HG02588 (cell line): Measurements from ENCODE around the gene FAM171A2.
"Not testable (repeated sequence)": the region's sequence is repeated elsewhere in the genome, so short reads cannot be mapped to it uniquely, and the experiment has no call there.

ENCODE experiments used
- ATAC-seq: cut with Tn5 transposase; IDR thresholded peaks from one replicate; pipeline ENCODE4 v1.9.1; 2021; ENCODE audit warnings: mild to moderate bottlenecking, moderate library complexity; ENCODE audit not compliant: unreplicated experiment

Gene FAM171A2

DNA sequence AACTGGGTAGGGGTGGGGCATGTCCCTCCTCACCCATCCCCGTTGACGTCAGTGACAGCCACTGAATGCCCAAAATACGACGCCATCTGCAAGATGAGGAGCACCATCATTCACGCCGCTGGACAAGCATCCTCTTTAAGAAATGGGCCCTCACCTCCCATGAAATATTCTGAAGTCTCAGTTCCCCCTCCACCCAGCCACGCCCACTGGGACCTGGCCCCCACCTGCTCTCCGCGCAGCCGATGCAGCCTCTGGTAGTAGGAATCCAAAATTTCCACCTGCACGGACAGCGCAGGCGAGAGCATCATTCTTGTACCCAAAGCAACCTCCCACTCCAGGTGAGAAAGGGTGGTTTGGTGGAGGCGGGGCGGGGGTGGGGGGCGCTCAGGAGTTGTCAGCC, 20.2 kb upstream of the FAM171A2 start:
- ATAC-seq = no peak

DNA sequence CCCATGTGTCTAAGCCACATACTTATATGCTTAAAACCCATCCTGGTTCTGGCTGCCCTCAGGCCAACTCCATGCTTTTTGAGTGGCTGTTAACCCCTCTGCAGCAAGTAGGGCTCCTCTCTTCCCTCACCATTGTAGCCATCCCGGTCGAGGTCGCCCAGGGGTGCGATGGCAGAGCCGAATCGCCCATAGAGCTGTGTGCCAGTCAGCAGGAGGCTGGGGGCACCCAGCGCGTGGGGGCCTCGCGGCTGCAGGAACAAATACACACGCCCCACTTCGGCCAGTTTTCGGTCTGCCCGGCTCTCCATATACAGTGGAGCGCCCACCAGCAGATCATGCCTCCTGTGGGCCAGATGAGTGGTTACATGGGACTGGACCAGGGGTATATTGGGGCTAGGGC, 19.7 kb upstream of the FAM171A2 start:
- ATAC-seq = no peak

DNA sequence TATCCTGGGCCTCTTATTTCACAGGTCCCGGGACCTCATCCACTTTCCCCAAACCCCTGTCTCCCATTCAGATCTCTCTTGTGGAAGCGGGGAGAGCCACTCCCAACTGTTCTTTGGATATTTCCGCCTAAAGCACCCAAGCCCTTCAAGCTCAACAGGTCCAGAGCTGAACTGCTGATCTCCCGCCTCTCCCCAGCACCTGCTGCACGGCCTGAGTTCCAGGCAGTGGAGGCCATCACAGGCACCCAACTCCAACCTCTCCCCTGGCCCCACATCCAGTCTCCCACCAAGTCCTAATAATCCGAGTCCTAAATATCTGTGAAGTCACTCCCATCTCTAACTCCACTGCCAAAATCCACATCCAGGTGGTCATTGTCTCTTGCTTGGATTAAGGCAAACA, 19.3 kb upstream of the FAM171A2 start:
- no peak for ATAC-seq

DNA sequence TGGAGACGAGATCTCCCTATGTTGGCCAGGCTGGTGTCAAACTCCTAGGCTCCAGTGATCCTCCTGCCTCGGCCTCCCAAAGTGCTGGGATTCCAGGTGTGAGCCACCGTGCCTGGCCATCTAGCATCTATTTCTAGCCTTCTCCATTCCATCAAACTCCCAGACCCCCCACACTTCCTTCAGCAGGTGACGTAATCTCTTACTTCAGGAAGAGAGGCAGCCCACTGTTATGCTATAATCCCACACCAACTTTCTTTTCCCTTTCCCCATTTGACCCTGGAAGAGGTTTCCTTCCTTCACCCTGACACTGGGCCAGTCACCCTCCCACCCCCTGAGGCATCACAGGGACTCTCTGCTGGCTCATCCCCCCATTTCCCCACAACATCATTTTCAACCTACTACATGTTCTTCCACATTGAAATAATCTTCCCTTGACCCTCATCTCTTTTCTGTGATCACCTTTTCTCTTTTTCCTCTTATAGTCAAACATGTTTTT, 18.2 kb upstream of the FAM171A2 start:
- no peak for ATAC-seq

DNA sequence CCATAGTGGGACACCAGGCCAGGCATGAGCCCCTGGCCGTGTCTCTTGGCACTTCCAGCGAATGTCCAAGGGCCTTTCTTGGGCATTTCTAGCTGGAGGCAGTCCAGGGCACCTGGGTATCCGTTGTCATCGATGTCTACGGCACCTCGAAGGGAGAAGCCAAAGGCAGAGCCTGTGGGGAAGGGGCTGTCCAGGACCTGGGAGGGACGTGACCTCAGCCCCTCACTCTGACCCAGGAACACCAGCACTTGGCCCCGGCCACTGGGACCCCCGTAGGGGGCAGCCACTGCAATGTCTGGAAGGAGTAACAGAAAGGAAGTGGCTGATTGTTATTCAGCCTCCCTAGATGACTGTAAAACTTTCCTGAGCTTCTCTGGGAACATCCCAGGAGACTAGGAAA, 17.1 kb upstream of the FAM171A2 start:
- ATAC-seq = no peak

DNA sequence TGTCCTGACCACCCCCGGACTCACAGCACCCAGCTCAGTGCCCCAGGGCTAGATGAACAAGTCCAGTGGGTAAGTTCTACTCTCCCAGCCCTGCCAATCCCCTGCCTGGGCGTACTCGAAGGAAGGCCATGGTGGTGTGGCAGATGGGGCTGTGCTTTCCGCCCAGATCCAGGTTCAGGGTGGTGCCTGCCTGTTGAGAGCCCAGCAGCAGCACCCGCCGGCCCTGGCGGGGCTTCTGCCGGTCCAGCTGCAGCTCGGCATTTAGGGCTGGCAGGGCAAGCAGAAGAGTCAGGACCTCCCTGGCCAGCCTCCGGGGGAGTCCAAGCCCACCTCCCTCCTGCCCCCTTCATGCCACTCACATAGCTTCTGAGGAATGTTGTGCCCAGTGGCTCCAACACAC, 16.2 kb upstream of the FAM171A2 start:
- no peak for ATAC-seq

DNA sequence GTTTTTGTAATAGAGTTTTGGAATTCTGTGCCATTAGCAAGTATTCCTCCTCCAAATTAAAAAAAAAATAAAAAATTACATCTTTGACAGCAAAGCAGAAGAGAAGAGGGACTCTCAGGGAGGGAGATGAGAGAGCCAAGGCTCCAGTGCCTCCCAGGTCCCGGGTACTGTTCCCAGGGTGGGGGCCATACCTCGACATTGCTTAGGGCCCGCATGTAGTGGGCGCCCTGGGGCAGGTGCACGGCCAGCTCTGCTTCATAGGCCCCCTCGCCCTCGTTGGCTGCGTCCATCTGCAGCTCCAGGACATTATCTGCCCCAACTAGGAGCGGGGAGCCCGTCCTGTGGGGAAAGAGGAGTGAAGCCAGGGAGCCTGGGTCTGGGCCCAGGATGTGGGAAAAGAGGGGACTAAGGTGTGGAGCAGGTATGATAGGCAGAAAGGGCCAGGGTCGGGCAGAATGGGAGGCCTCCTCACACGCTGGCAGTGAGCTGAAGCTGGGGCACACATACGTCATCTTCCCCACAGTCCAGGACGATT, 14.6 kb upstream of the FAM171A2 start:
- no peak for ATAC-seq

DNA sequence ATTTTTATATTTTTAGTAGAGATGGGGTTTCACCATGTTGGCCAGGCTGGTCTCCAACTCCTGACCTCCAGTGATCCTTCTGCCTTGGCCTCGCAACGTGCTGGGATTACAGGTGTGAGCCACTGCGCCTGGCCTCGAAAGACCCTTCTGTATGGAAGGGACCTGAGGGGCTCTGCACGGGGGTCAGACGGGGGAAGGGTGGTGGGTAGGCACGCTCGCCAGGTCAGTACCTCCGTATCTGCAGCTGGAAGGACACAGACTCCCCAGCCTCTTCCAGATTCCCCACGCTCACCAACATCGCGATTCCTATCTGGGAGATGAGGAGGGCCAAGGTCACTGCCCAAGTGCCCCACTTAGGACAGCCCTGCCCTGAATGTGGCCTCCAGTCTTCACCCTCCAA, 13.1 kb upstream of the FAM171A2 start:
- no peak for ATAC-seq

DNA sequence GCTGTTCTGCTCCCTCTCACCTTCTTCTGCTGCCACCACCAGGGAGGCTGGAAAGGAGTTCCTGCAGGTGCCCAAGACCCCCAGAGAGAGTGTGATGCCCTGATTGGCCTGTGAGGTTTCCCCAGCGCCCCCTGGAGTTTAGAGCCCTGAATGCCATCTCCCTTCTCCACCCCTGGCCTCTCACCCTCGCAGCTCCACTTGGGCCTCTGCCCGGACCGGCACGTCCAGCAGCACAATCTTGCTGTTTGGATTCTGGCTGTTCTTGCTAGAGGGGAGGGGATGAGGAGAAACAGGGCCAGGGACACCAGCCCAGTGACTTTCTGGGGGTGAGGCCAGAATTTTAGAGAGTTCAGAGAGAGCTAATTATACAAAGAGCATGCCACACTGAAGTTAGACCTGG, 12.5 kb upstream of the FAM171A2 start:
- no peak for ATAC-seq

DNA sequence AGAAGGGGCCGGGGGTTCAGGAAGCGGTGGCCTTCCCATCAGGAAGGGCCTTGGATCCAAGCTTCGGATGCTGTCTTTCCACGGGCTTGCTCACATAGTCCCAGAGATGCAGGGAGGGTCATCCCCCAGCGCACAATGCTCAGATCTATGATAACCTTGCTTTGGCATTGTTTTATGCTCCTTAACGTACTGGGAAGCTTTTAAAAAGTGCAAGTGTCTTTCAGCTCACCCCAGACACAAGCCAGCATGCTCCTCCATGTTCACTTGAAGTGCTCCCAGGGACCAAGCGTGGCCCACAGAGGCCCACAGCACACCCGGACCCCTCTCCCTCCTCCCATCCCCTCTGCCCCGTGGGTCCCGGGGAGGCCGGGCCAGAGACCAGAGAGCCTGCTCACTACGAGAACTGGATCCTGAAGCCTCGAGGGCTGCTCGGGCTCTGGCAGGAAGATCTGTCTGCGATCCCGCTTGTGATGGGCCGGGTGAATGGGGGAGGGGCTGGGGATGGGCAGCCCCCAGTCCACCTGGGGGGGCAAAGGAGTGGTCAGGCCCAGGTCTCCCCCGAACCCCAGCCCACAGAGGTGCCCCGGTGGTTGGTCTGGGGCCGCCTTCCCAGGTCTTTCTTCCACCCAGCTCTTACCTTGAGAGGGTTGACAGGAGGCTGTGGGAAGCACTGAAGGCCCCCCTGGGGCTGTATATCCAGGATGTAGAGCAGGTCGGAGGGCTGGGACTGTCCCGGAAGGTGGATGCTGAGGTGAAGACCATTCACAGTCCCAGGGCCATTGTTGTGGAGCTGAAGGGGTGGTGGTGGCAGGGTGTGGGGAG, 11.8 kb upstream of the FAM171A2 start:
- ATAC-seq = no peak

DNA sequence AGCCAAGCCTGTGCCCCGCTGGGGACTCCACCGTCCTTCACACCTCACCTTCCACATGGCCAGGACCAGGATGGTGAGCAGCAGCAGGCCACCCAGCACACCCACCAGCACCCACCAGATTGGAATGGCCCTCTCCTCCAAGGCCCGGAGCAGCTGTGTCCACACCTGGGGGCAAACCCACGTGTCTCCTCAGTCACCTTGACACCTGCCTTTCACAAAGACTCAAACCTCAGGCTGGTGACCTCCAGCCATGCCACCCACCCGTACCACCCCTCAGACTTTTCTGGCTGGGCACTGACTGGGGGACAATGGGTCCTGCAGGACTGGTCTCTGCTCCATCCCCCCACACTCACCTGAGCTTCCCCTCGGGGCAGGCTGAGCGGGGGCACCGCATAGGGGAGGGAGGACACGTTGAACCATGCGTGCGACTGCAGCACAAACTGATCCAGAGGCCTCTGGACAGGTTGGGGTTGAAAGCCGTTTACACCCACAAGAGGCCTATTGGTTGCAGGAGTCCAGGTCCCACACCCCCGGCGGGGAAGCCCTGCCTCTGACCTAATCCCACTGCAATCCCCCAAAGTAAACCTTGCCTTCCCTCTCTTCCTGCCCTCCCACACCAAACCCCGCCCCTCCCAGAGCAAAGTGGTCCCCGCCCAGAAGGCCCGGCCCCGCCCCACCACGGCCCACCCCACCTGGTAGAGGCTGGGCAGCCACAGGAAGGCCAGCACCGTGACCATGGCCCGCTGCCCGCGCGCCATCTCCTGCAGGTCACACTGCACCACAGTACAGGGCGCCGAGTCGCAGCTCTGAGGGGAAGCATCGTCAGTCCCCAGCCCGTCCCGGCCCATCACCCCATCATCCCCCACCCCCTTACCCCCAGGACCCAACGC, 10.9 kb upstream of the FAM171A2 start:
- ATAC-seq = no peak

DNA sequence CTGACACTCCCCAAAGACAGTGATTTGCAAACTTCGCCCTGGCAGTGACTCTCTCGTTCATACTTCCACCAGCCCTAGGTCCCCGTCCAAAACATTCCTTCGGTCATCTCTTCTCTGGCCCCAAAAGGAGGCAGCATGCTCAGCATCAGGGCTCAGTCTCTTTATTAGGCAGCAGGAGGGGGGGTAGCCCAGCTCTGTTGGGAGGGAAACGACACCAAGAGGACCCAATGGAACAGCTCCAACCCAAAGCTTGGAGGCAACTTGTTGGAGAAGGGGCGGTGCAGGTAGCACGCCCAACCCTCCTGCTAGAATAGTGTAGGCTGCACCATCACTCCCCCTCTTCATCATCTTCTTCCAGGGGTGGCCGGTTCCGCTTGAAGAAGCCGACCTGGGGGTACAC, 8.4 kb upstream of the FAM171A2 start:
- no peak for ATAC-seq

DNA sequence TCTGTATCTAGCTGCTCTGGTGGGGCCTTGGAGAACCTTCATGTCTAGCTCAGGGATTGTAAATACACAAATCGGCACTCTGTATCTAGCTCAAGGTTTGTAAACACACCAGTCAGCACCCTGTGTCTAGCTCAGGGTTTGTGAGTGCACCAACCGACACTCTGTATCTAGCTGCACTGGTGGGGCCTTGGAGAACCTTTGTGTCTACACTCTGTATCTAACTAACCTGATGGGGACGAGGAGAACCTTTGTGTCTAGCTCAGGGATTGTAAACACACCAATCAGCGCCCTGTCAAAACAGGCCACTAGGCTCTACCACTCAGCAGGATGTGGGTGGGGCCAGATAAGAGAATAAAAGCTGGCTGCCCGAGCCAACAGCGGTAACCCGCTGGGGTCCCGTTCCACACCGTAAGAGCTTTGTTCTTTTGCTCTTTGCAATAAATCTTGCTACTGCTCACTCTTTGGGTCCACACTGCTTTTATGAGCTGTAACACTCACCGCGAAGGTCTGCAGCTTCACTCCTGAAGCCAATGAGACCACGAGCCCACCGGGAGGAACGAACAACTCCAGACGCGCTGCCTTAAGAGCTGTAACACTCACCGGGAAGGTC, 5.9 kb upstream of the FAM171A2 start:
- not testable (repeated sequence) for ATAC-seq

DNA sequence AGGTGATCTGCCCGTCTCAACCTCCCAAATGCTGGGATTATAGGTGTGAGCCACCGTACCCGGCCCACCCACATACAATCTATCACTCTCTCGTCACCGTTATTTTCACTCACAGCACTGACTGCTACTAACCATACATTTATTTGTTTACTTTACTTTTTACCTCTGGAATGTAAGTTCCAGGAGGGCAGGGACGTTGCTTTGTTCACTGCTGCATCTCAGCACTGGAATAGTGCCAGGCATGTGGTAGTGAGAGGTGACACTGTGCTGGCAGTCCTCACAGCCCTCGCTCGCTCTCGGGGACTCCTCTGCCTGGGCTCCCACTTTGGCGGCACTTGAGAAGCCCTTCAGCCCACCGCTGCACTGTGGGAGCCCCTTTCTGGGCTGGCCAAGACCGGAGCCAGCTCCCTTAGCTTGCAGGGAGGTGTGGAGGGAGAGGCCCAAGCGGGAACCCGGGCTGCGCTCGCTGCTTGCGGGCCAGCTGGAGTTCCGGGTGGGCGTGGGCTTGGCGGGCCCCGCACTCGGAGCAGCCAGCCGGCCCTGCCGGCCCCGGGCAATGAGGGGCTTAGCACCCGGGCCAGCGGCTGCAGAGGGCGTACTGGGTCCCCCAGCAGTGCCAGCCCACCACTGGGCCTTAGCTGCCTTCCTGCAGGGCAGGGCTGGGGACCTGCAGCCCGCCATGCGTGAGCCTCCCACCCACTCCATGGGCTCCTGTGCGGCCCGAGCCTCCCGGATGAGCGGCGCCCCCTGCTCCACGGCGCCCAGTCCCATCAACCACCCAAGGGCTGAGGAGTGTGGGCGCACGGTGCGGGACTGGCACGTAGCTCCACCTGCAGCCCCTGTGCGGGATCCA, 5.0 kb upstream of the FAM171A2 start:
- ATAC-seq = not testable (repeated sequence)

DNA sequence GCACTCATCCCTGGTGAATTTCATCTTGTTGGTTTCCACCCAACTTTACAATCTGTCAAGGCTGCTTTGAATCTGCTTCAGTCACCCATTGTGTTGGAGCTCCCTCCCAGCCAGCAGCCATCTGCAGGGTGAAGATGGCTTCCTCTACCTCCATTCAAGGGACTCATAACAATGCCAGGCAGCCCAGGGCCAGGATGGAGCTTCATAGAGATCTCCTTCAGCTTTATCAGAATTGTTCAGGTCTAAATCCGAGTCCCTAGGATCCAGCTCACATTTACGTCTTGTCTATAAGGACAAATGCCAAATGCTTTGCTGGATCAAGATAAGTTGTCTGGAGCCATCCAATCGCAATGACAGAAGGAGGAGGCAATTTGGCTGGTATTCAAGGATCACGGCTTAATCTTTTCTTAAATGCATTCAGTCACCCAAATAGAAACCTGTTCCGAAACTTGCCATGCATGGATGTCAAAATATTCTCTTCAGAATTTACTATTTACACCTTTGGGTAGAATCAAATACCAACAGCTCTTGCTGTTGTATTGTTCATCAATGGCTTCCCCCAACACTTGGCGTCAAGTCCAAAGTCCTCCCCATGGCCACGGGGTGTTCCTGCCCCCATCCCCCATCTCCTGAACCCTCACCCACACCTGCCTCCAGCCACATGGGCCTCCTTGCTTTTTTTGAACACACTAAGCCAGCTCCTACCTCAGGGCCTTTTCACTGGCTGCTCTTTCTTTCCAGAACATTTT, 3.8 kb upstream of the FAM171A2 start:
- no peak for ATAC-seq

DNA sequence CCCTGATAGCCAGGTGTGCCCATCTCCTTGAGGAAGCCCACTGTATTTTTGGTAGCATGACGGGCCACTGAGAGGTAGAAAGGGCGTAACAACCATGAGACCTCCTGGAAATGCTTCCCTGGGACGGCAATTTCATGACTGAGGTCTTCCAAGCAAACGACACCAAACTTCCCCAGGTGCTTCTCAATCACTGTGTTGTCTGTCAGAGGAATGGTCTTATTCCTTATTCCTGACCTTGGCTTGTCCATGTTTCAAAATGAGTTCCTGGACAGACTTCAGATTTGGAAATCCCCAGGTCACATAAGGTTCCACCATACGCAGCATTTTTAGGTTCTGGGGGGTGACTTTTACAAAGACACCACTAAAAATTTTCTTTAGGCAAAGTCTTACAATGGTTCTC, 1.4 kb upstream of the FAM171A2 start:
- ATAC-seq = not testable (repeated sequence)

DNA sequence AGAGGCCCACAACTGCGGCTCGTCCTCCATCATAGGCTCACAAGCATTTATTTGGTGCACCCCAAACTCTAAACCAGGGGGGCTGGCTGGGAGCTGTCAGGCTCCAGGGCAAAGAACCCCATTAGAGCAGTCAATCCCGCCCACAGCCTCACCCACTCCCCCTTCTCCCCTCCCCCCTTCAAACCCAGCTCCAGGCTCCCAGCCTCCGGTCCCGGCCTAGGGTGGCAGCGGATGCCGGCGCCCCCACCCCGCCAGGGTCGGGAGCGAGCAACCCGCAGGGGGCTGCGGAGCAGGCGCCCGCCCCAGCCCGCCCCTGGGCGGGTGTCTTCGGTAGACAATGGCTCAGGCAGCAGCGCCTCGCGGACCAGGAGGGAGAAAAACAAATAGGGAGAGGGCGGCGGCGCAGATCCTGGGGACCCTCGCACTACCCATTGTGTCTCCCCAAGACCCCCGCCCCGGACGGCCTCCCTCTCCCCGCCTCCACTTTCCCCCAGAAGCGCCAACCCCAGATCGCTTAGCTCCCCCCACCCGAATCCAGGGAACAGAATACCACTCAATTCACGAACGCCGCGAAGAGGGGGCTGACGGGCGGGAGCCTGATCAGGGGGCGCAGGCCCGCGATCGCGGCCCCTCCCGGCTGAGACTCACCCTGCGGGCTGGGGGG, 572 bp downstream of the FAM171A2 start:
- no peak for ATAC-seq

DNA sequence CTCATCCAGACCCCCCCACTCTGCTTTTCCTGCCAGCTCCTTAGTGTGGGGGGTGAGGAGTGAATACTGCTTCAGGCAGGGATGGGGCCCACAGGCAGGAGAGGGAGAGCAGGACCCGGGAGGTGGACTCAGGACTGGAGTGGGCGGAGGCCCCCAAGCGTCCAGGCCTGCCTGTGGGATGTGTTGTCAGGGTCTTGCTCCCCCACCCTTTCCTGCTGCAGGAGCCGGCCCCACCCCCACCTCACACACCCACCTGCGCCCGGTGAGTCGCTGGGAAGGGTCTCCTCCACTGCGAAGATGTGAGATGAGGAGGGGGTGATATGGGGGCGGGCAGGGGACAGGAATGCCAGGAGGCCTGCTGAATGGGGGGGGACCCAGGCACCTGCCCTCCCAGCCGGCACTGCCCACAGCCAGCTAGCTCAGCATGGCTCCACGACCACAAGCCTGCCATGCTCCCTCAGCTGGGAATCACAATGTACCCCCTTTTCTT, 1.1 kb downstream of the FAM171A2 start:
- ATAC-seq = no peak
